Smooth muscle cell (in vitro differentiated cells): ENCODE measurements around the gene AKR1B1. TPM values are rescaled to one million over a fixed set of nuclear protein-coding genes. Genes with fewer than 3 reads are reported as not detected.

ENCODE experiments used
- DNase-seq: peaks from one replicate; lab custom pipeline; 2025; ENCODE audit not compliant: unreplicated experiment; lab: John Stamatoyannopoulos, UW
- H2AFZ ChIP-seq: fragments of 200-600 bp; sonication (generic); 2 replicates; pipeline ENCODE4 v1.6.0; 2016; ENCODE audit warnings: antibody characterized with exemption, low read depth, mild to moderate bottlenecking
- H3F3A ChIP-seq: fragments of 200-600 bp; sonication (generic); 2 replicates; pipeline ENCODE4 v1.6.0; 2017; ENCODE audit warnings: antibody characterized with exemption, low read depth
- H3K27ac ChIP-seq: fragments of 200-600 bp; sonication (generic); 2 replicates; pipeline ENCODE4 v1.5.1; 2016; ENCODE audit warnings: low read depth, mild to moderate bottlenecking
- H3K27me3 ChIP-seq: fragments of 200-600 bp; sonication (generic); 2 replicates; pipeline ENCODE4 v1.6.1; 2016; ENCODE audit warnings: low read depth, mild to moderate bottlenecking
- H3K36me3 ChIP-seq: fragments of 200-600 bp; sonication (generic); 2 replicates; pipeline ENCODE4 v1.5.1; 2016; ENCODE audit warnings: low read depth
- H3K4me1 ChIP-seq: fragments of 200-600 bp; sonication (generic); 2 replicates; pipeline ENCODE4 v1.5.1; 2016; ENCODE audit warnings: low read depth
- H3K4me2 ChIP-seq: fragments of 200-600 bp; sonication (generic); 2 replicates; pipeline ENCODE4 v1.6.0; 2016; ENCODE audit warnings: mild to moderate bottlenecking
- H3K4me3 ChIP-seq: fragments of 200-600 bp; sonication (generic); 2 replicates; pipeline ENCODE4 v1.5.1; 2016; ENCODE audit warnings: mild to moderate bottlenecking
- H3K79me2 ChIP-seq: fragments of 200-600 bp; sonication (generic); 2 replicates; pipeline ENCODE4 v1.6.0; 2016; ENCODE audit warnings: low read depth, mild to moderate bottlenecking
- H3K9ac ChIP-seq: fragments of 200-600 bp; sonication (generic); 2 replicates; pipeline ENCODE4 v1.6.0; 2016; ENCODE audit warnings: low read depth
- H3K9me3 ChIP-seq: fragments of 200-600 bp; sonication (generic); replicated peaks from 2 replicates; pipeline ENCODE4 v1.5.1; 2016; ENCODE audit warnings: low read depth
- H4K20me1 ChIP-seq: fragments of 200-600 bp; sonication (generic); 2 replicates; pipeline ENCODE4 v1.6.0; 2016; ENCODE audit warnings: low read depth
- CTCF ChIP-seq: fragments of 200-600 bp; sonication (generic); IDR thresholded peaks from 2 replicates; pipeline ENCODE4 v1.5.1; 2017; ENCODE audit warnings: borderline replicate concordance, mild to moderate bottlenecking, antibody characterized with exemption; ENCODE audit not compliant: insufficient read depth, poor library complexity, severe bottlenecking
- WGBS: methylation state at CpG from one replicate; pipeline ENCODE4 v1.1.7; 2016; ENCODE audit warnings: low lambda C conversion rate; 5-methylcytosine and 5-hydroxymethylcytosine counted together
- polyA plus RNA-seq: library from polyadenylated mRNA; unstranded; fragments of >200 nt; fragmentation: Nextera tagmentation; extraction: Ambion mirVana; gene quantifications from 2 replicates; pipeline ENCODE4 v1.2.1, GENCODE V29; 2016
- total RNA-seq: library from RNA; depleted of rRNA; stranded (reverse); fragments of >200 nt; gene quantifications from 2 replicates; pipeline ENCODE4 v1.2.3, GENCODE V29; 2014

Gene AKR1B1
- total and polyA plus RNA-seq, 2 experiments from 2014 or later, result 75.7 to 122 TPM

DNA sequence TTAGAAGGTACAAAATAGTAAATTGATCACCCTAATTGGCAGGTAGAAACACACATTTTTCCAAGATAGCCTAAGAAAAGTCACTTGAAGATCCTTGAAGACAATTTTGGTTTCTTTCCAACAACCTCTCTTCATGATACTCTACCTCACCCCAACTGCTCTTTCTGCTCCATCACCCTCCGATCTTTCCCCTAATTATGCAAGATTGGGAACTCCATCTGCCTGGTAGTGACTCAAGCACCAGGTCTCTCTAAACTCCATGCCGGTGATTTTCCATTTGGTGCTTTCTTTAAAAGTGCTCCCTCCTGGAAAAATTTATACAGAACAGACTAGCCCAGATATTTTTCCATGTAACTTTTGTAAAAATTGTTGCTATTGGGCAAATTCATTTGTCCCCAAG, 1.1 kb upstream of the AKR1B1 start:
- H4K20me1 ChIP-seq, result no peaks in the 10 kb centered on the region
- TF ChIP-seq CTCF, result no peak
- H3K4me3 ChIP-seq, result no peak overlapping the region
- H2AFZ ChIP-seq, result peak overlapping the region; percentile 15
- H3K36me3 ChIP-seq, result no peaks in the 10 kb centered on the region
- no peaks in the 10 kb centered on the region for H3F3A ChIP-seq
- peaks cover 17% of the 10 kb centered on the region for H3K79me2 ChIP-seq
- no peak for DNase-seq
- H3K4me1 ChIP-seq, result no peaks in the 10 kb centered on the region
- peaks cover 5% of the 10 kb centered on the region for H3K9me3 ChIP-seq
- 74% methylated on average over 2 of the region's 2 CpGs for WGBS
- no peak overlapping the region for H3K4me2 ChIP-seq
- no peak overlapping the region for H3K27ac ChIP-seq
- no peak overlapping the region for H3K9ac ChIP-seq
- no peaks in the 10 kb centered on the region for H3K27me3 ChIP-seq

DNA sequence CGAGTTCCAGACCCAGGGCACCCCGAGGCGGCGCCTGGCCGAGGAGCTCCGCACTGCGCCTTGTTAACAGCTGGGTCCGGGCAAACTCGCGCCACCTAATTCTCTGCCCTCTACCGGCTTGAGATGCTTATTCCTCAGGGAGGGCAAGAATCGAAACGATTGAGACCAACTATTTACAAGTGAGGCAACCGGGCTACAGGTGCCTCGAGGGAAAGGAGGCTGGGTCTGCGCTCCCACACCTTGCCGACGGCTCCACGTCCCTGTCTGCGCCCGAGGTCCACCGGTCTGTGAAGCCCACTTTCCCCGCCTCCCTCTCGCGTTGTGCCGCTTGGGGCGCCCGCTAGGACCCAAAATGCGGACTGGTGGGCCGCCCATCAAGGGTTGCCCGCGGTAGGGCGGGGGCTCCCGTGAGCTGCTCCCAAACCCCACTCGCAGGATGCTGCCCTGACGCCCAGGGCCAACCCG, 527 bp downstream of the AKR1B1 start:
- Histone ChIP-seq H3K9ac (peak overlapping the region; percentile 58), H3K79me2 (peaks cover 17% of the 10 kb centered on the region), H3K9me3 (no peaks in the 10 kb centered on the region), H2AFZ (peak overlapping the region; percentile 75), H4K20me1 (no peaks in the 10 kb centered on the region), H3F3A (no peaks in the 10 kb centered on the region), H3K4me2 (peak overlapping the region; percentile 87), H3K27ac (no peak overlapping the region), H3K4me1 (no peaks in the 10 kb centered on the region), H3K4me3 (peak overlapping the region; percentile 66), H3K27me3 (no peaks in the 10 kb centered on the region), H3K36me3 (no peaks in the 10 kb centered on the region)
- DNase-seq, result peak; percentile 29
- peak; percentile 10 for TF ChIP-seq CTCF
- under 1% methylated on average over 37 of the region's 37 CpGs for WGBS

GRCh38 chr7:134457210-134457609, 1.7 kb downstream of the AKR1B1 start:
- peaks cover 17% of the 10 kb centered on the region for H3K79me2 ChIP-seq
- WGBS, result 99% methylated on average over 2 of the region's 2 CpGs
- H3K9me3 ChIP-seq, result no peaks in the 10 kb centered on the region
- no peaks in the 10 kb centered on the region for H3F3A ChIP-seq
- H3K27ac ChIP-seq, result no peak overlapping the region
- no peak for TF ChIP-seq CTCF
- H3K36me3 ChIP-seq, result no peaks in the 10 kb centered on the region
- no peak overlapping the region for H3K9ac ChIP-seq
- H3K4me1 ChIP-seq, result no peaks in the 10 kb centered on the region
- no peak for DNase-seq
- no peaks in the 10 kb centered on the region for H4K20me1 ChIP-seq
- H3K27me3 ChIP-seq, result no peaks in the 10 kb centered on the region
- no peak overlapping the region for H3K4me2 ChIP-seq
- no peak overlapping the region for H2AFZ ChIP-seq
- H3K4me3 ChIP-seq, result no peak overlapping the region

- WGBS, result 45% methylated on average over 4 of the region's 4 CpGs
- TF ChIP-seq CTCF, result no peak
- no peak overlapping the region for H3K4me3 ChIP-seq
- DNase-seq, result no peak
- peak overlapping the region; percentile 1 for H3K4me2 ChIP-seq
- no peaks in the 10 kb centered on the region for H3K36me3 ChIP-seq
- H3K79me2 ChIP-seq, result peaks cover 17% of the 10 kb centered on the region
- H2AFZ ChIP-seq, result no peak overlapping the region
- no peak overlapping the region for H3K27ac ChIP-seq
- H3F3A ChIP-seq, result no peaks in the 10 kb centered on the region
- H3K27me3 ChIP-seq, result no peaks in the 10 kb centered on the region
- H4K20me1 ChIP-seq, result no peaks in the 10 kb centered on the region
- H3K9ac ChIP-seq, result no peak overlapping the region
- H3K4me1 ChIP-seq, result no peaks in the 10 kb centered on the region
- no peaks in the 10 kb centered on the region for H3K9me3 ChIP-seq
These were observed 4.6 kb downstream of the AKR1B1 start for GRCh38 chr7:134454277-134454676.
